Naive thymus-derived CD8-positive, alpha-beta T cell (primary cell): Measurements from ENCODE around the gene CTSD. TPM values are rescaled to one million over a fixed set of nuclear protein-coding genes. Genes with fewer than 3 reads are reported as not detected.

Experiments used
- ATAC-seq, 2 donors: fragments of 150-1000 bp; cut with Tn5 transposase in 1 of 2; sonication (Bioruptor Pico), chemical (Tn5 transposase) in 1 of 2; 1 replicate in 1 of 2; 2 replicates in 1 of 2; pipeline ENCODE4 v1.10.0; 2021; ENCODE audit warnings: mild to moderate bottlenecking in 2 of 2, moderate library complexity in 2 of 2
- POLR2A ChIA-PET: fragments of 350-600 bp; sonication (Branson Sonifier 250); formaldehyde crosslinking; loops from one replicate; lab custom pipeline; 2021; ENCODE audit warnings: antibody characterized with exemption; lab: Charles Lee
- DNase-seq, 10 donors: peaks; one replicate each; pipeline versions ENCODE4 v3.0.0 to v3.0.0-alpha.2; 2020 to 2022
- H3K27ac Mint-ChIP-seq, 10 donors: one replicate each; pipeline ENCODE4 v1.8.0; 2020 to 2022; ENCODE audit warnings: mild to moderate bottlenecking in 10 of 10, mixed read lengths in 10 of 10, moderate library complexity in 4 of 10, inconsistent platforms in 1 of 10
- H3K27me3 Mint-ChIP-seq, 5 donors: one replicate each; pipeline ENCODE4 v1.8.0; 2021 to 2022; ENCODE audit warnings: mixed read lengths in 5 of 5
- H3K36me3 Mint-ChIP-seq, 3 donors: one replicate each; pipeline ENCODE4 v1.8.0; 2020 to 2022; ENCODE audit warnings: mixed read lengths in 3 of 3, mild to moderate bottlenecking in 2 of 3, inconsistent platforms in 1 of 3
- H3K4me1 Mint-ChIP-seq, 4 donors: one replicate each; pipeline ENCODE4 v1.8.0; 2021 to 2022; ENCODE audit warnings: mixed read lengths in 4 of 4
- H3K4me3 Mint-ChIP-seq, 10 donors: one replicate each; pipeline ENCODE4 v1.8.0; 2020 to 2022; ENCODE audit warnings: mild to moderate bottlenecking in 10 of 10, mixed read lengths in 10 of 10, moderate library complexity in 6 of 10, inconsistent platforms in 1 of 10
- H3K9me3 Mint-ChIP-seq, 9 donors: one replicate each; pipeline ENCODE4 v1.8.0; 2020 to 2022; ENCODE audit warnings: mixed read lengths in 9 of 9, mild to moderate bottlenecking in 3 of 9, inconsistent platforms in 1 of 9, moderate library complexity in 1 of 9
- polyA plus RNA-seq, 3 donors: library from polyadenylated mRNA; unstranded; fragments of 300-500 nt; fragmentation: Illumina TruSeq; gene quantifications; one replicate each; pipeline ENCODE4 v1.2.3, GENCODE V29; 2021
- total RNA-seq, 8 experiments: library from RNA in 2 of 8; stranded (reverse) in 2 of 8; gene quantifications; one replicate each; pipeline ENCODE4 v1.2.3 and lab custom pipeline; 2021 to 2026

Gene CTSD
- total and polyA plus RNA-seq, 5 experiments from 2014 or later: 134 to 203 (median 163) TPM

DNA sequence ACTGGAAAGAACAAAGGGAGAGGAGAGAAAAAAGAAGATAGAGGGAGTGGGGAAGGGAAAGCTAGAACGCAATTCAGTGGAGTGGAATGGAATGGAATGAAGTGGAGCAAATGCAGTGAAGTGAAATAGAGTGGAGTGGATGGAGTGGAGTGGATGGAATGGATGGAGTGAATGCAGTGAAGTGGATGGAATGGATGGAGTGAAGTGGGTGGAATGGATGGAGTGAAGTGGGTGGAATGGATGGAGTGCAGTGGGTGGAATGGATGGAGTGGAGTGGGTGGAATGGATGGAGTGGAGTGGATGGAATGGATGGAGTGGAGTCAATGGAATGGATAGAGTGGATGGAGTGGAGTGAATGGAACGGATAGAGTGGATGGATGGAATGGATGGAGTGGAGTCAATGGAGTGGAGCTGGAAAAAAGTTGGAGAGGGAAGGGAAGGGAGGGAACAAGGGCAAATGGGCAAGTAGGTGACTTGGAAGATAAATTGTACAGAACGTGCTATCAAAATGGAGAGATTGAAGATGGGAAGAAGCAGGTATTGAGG is 27.2 kb downstream of the CTSD start:
- Mint-ChIP-seq H3K27ac (no peak overlapping the region), H3K9me3 (peaks cover 0 to 24% (median 19%) of the 10 kb centered on the region in 9 donors)
- POLR2A ChIA-PET: interaction anchor here (0.6 to 1.0 kb wide), 2 partner anchors 19 to 356 kb away, joined by 3 to 4 read pairs; no protein-coding TSS in a partner anchor

GRCh38 chr11:1735271-1735670 is 28.5 kb downstream of the CTSD start:
- ATAC-seq: no peak
- POLR2A ChIA-PET: no interaction called here

More for the DNA sequence above, 27.2 kb downstream of the CTSD start:
- Mint-ChIP-seq H3K36me3 (peaks cover 0 to 18% (median 2%) of the 10 kb centered on the region in 3 donors), H3K27me3 (peaks cover 0 to 27% (median 4%) of the 10 kb centered on the region in 5 donors), H3K4me1 (peaks cover 17 to 32% (median 23%) of the 10 kb centered on the region in 4 donors), H3K4me3 (no peak overlapping the region)
- no peak for DNase-seq
- ATAC-seq: no peak

GRCh38 chr11:1734641-1735081 is 29.1 kb downstream of the CTSD start:
- no peak for DNase-seq
- H3K9me3 Mint-ChIP-seq: peaks cover 0 to 24% (median 19%) of the 10 kb centered on the region in 9 donors
- POLR2A ChIA-PET: interaction anchor here (0.9 kb wide), 1 partner anchor 23 kb away, joined by 5 read pairs; no protein-coding TSS in a partner anchor
- H3K4me1 Mint-ChIP-seq: peaks cover 24 to 47% (median 37%) of the 10 kb centered on the region in 4 donors
- ATAC-seq: no peak
- H3K4me3 Mint-ChIP-seq: peak overlapping the region in 6 of 10 donors; percentile 30 to 68 (median 62)
- H3K36me3 Mint-ChIP-seq: peaks cover 0 to 18% (median 2%) of the 10 kb centered on the region in 3 donors
- peaks cover 0 to 27% (median 7%) of the 10 kb centered on the region in 5 donors for H3K27me3 Mint-ChIP-seq
- peak overlapping the region in 2 of 10 donors; percentile 54 to 61 for H3K27ac Mint-ChIP-seq

More at GRCh38 chr11:1735271-1735670, 28.5 kb downstream of the CTSD start:
- H3K27me3 Mint-ChIP-seq: peaks cover 0 to 28% (median 7%) of the 10 kb centered on the region in 5 donors
- peaks cover 0 to 18% (median 2%) of the 10 kb centered on the region in 3 donors for H3K36me3 Mint-ChIP-seq
- H3K9me3 Mint-ChIP-seq: peaks cover 0 to 24% (median 19%) of the 10 kb centered on the region in 9 donors
- H3K4me3 Mint-ChIP-seq: no peak overlapping the region
- H3K27ac Mint-ChIP-seq: no peak overlapping the region
- peaks cover 21 to 41% (median 35%) of the 10 kb centered on the region in 4 donors for H3K4me1 Mint-ChIP-seq
- DNase-seq: peak in 1 of 10 donors; percentile 58

- DNase-seq: no peak
- H3K4me1 Mint-ChIP-seq: peaks cover 30 to 54% (median 42%) of the 10 kb centered on the region in 4 donors
- H3K4me3 Mint-ChIP-seq: peak overlapping the region in 9 of 10 donors; percentile 18 to 68 (median 58)
- POLR2A ChIA-PET: interaction anchor here (0.9 to 1.0 kb wide), 3 partner anchors 17 to 23 kb away, joined by 3 to 5 read pairs (median 3); no protein-coding TSS in a partner anchor
- peak in 1 of 2 donors; percentile 58 for ATAC-seq
- peak overlapping the region in 5 of 10 donors; percentile 38 to 80 (median 76) for H3K27ac Mint-ChIP-seq
- H3K27me3 Mint-ChIP-seq: peaks cover 0 to 22% (median 7%) of the 10 kb centered on the region in 5 donors
- peaks cover 0 to 24% (median 19%) of the 10 kb centered on the region in 9 donors for H3K9me3 Mint-ChIP-seq
- H3K36me3 Mint-ChIP-seq: peaks cover 0 to 18% (median 2%) of the 10 kb centered on the region in 3 donors
Observed at GRCh38 chr11:1733716-1734640, 29.7 kb downstream of the CTSD start.

GRCh38 chr11:1733009-1733715 is 30.6 kb downstream of the CTSD start:
- Mint-ChIP-seq H3K9me3 (peaks cover 0 to 24% (median 19%) of the 10 kb centered on the region in 9 donors), H3K27me3 (peaks cover 0 to 19% (median 7%) of the 10 kb centered on the region in 5 donors), H3K36me3 (peaks cover 0 to 18% (median 2%) of the 10 kb centered on the region in 3 donors), H3K27ac (peak overlapping the region in 3 of 10 donors; percentile 61 to 80 (median 76)), H3K4me1 (peaks cover 33 to 61% (median 50%) of the 10 kb centered on the region in 4 donors), H3K4me3 (peak overlapping the region in 3 of 10 donors; percentile 13 to 68 (median 65))
- no peak for ATAC-seq
- DNase-seq: no peak
- POLR2A ChIA-PET: interaction anchor here (0.9 to 1.0 kb wide), 2 partner anchors 18 to 22 kb away, joined by 3 read pairs; no protein-coding TSS in a partner anchor

- Mint-ChIP-seq H3K27me3 (peaks cover 0 to 23% (median 7%) of the 10 kb centered on the region in 5 donors), H3K36me3 (peaks cover 0 to 18% (median 2%) of the 10 kb centered on the region in 3 donors), H3K4me1 (peaks cover 33 to 67% (median 54%) of the 10 kb centered on the region in 4 donors), H3K27ac (peak overlapping the region in 1 of 10 donors; percentile 89), H3K9me3 (peaks cover 0 to 22% (median 16%) of the 10 kb centered on the region in 9 donors), H3K4me3 (no peak overlapping the region)
- POLR2A ChIA-PET: no interaction called here
- no peak for ATAC-seq
- DNase-seq: no peak
Observed at GRCh38 chr11:1732418-1733008, 31.2 kb downstream of the CTSD start.

GRCh38 chr11:1731451-1732059 is 32.2 kb downstream of the CTSD start:
- DNase-seq (no peak), ATAC-seq (no peak)
- POLR2A ChIA-PET: no interaction called here
- no peak overlapping the region for H3K4me3 Mint-ChIP-seq
- peaks cover 0 to 24% (median 7%) of the 10 kb centered on the region in 5 donors for H3K27me3 Mint-ChIP-seq
- H3K36me3 Mint-ChIP-seq: peaks cover 0 to 14% (median 2%) of the 10 kb centered on the region in 3 donors
- H3K4me1 Mint-ChIP-seq: peaks cover 33 to 69% (median 55%) of the 10 kb centered on the region in 4 donors
- H3K9me3 Mint-ChIP-seq: peaks cover 0 to 14% (median 10%) of the 10 kb centered on the region in 9 donors
- H3K27ac Mint-ChIP-seq: no peak overlapping the region

DNA sequence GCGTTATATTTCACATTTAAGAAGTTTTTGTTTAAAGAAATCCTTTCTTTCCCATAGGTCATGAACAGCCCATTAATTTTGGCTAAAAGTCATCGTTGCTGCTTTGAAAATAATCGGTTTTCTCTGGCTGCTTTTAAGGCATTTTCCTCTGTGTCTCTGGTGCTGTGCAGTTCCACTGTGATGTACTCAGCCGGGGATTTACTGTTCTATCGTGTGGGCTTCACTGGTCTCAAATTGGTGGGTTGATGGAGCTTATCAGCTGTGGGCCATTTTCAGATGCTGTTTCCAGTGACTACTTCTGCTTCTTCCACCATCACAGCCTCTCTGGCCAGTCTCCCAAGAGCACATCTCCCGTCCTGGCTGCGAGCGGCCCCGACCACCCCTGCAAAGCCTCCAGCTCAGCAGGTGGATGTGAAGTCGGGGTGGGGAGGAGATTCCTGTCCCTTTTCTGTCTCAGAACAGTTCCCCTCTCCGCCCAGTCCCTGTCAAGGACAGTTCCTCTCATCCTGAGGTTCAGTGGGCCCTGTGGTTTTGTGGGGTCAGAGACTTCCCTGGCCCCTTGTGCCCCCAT is 33.6 kb downstream of the CTSD start:
- POLR2A ChIA-PET: interaction anchor here (0.6 to 0.9 kb wide), 2 partner anchors 12 to 23 kb away, joined by 3 read pairs; no protein-coding TSS in a partner anchor
- ATAC-seq: no peak
- DNase-seq: no peak
- Mint-ChIP-seq H3K4me1 (peaks cover 32 to 69% (median 54%) of the 10 kb centered on the region in 4 donors), H3K27me3 (peaks cover 0 to 21% (median 7%) of the 10 kb centered on the region in 5 donors), H3K4me3 (peak overlapping the region in 7 of 10 donors; percentile 7 to 84 (median 37)), H3K36me3 (no peaks in the 10 kb centered on the region), H3K9me3 (no peaks in the 10 kb centered on the region), H3K27ac (no peak overlapping the region)

DNA sequence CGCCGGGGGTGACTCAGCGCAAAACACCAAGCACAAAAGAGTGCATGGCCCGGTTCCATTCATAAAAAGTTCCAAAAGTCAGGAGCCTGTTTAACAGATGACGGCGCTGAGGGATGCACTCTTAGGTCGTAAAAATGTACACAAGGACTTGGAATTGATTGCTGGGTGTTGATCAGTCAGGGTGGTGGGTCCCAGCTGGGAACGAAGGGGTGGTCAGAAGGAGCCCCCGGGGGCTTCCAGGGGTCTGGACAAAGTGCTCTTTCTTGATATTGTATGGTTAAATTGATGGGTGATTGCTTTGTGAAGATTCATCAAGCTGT is 34.1 kb downstream of the CTSD start:
- peak overlapping the region in 1 of 10 donors; percentile 18 for H3K27ac Mint-ChIP-seq
- peak overlapping the region in 9 of 10 donors; percentile 71 to 84 (median 80) for H3K4me3 Mint-ChIP-seq
- H3K36me3 Mint-ChIP-seq: no peaks in the 10 kb centered on the region
- POLR2A ChIA-PET: interaction anchor here (0.6 to 0.9 kb wide), 2 partner anchors 11 to 23 kb away, joined by 3 read pairs; no protein-coding TSS in a partner anchor
- peaks cover 32 to 67% (median 54%) of the 10 kb centered on the region in 4 donors for H3K4me1 Mint-ChIP-seq
- ATAC-seq (no peak), DNase-seq (no peak)
- H3K9me3 Mint-ChIP-seq: no peaks in the 10 kb centered on the region
- H3K27me3 Mint-ChIP-seq: peaks cover 0 to 21% (median 7%) of the 10 kb centered on the region in 5 donors

DNA sequence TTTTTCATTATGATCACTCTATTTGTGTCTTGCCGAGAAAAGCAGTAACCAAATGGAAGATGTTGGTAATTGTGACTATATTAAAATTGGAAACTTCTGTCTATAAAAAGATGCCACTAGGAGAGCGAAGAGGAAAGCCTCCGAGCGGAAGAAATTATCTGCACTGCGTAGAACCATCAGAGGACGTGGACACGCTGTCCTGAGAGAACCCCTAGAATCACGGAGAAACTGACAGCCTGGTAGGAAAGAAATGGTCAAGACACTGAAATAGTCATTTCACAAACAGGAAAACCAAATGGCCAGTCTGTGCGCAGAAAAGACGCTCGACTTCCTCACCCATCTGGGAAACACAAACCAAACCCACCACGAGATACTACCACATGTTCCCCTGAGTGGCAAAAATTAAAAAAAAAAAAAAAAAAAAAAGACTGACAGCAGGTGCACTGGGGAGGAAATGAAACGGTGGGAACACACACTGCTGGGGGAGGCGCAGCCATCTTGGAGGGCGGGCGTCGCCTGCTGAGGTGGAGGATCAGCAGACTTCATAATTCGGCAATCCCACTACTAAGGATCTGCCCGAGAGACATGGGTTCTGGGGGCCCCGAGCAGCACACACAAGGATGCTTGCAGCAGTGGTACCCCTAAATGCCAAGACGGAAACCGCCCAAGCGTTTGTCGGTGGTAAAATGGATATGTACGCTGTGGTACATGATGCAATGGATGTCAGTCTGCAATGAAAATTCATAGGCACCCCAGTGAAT is 34.6 kb downstream of the CTSD start:
- ATAC-seq (peak; percentile 87 to 91), DNase-seq (peak in 6 of 10 donors; percentile 12 to 54 (median 28))
- Mint-ChIP-seq H3K4me3 (peak overlapping the region; percentile 71 to 84 (median 81)), H3K36me3 (no peaks in the 10 kb centered on the region), H3K9me3 (no peaks in the 10 kb centered on the region), H3K27ac (peak overlapping the region in 9 of 10 donors; percentile 18 to 81 (median 55)), H3K27me3 (peaks cover 0 to 24% (median 7%) of the 10 kb centered on the region in 5 donors), H3K4me1 (peaks cover 28 to 62% (median 48%) of the 10 kb centered on the region in 4 donors)
- POLR2A ChIA-PET: interaction anchor here (0.9 kb wide), 1 partner anchor 22 kb away, joined by 3 read pairs; no protein-coding TSS in a partner anchor
